ENCODE data around the gene NR3C2. TPM values are rescaled to one million over a fixed set of nuclear protein-coding genes. Genes with fewer than 3 reads are reported as not detected.

Gene NR3C2
- total RNA-seq, 1 experiment from 2014 or later: 1.6 TPM

DNA sequence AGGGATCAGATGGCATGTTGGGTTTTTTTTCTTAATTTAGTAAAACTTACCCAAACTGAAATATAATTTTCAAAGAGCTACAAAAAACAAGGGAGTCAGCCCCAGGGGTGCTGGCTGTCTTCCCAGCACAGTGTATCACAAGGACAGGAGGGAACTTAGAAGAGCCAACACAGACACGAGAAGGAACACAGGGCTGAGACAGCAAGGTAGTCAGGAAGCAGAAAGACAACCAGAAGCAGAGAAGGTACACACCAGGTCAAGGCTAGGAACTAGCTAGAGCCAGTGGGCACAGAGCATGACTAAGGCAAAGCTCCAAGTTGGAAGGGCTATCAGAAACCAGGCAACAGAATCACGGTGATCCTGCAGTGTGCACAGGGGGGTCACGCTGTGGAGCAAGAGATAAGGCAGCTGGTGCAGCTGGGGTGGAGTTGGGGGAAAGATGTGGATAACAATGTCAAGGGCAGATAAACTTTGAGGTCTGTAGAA, 168.7 kb downstream of the NR3C2 start:
- Histone ChIP-seq H3K9me3 (ENCODE audit: low read length) (no peaks in the 10 kb centered on the region), H3K4me1 (ENCODE audit: low read length) (no peaks in the 10 kb centered on the region)

DNA sequence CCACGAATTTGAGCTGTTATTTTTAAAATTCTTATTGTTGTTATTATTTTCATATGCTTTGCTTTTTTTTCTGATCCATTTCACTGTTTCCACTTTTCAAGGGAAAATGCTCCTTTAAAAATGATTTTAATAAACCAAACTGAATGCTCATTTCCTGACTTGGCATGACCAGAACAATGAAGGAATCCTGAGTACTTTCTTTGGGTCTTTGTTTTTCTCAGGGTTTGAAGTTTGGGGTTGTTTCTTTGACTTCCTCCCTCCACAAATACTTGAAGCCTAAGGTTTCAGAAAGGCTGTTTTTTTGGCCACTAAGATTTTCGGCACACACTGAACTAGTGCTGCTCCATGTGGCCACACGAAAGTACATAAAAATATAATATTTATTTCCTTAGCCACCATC, 171.0 kb downstream of the NR3C2 start:
- H3K4me1 ChIP-seq (ENCODE audit: low read length): no peaks in the 10 kb centered on the region
- no peak for DNase-seq
- no peaks in the 10 kb centered on the region for H3K79me2 ChIP-seq (ENCODE audit: low read length)
- H3K9me3 ChIP-seq (ENCODE audit: low read length): no peaks in the 10 kb centered on the region
- H3K36me3 ChIP-seq (ENCODE audit: insufficient read depth, low read length): no peaks in the 10 kb centered on the region
- H4K20me1 ChIP-seq (ENCODE audit: insufficient read depth, low read depth, low read length): no peaks in the 10 kb centered on the region
- no peak overlapping the region for H3K9ac ChIP-seq (ENCODE audit: low read length)
- H3K4me2 ChIP-seq (ENCODE audit: low read depth, low read length, poor library complexity, severe bottlenecking): no peak overlapping the region
- no peaks in the 10 kb centered on the region for H3K27me3 ChIP-seq (ENCODE audit: low read length)
- H2AFZ ChIP-seq (ENCODE audit: low read length): no peak overlapping the region
- H3K4me3 ChIP-seq (ENCODE audit: low read length): no peak overlapping the region
- H3K9me2 ChIP-seq (replicated peaks; ENCODE audit: insufficient read depth, low read length): no peaks in the 10 kb centered on the region
- H3K27ac ChIP-seq (ENCODE audit: low read length): no peak overlapping the region

More for the DNA sequence above, 168.7 kb downstream of the NR3C2 start:
- DNase-seq: no peak
- H4K20me1 ChIP-seq (ENCODE audit: insufficient read depth, low read depth, low read length): no peaks in the 10 kb centered on the region
- no peak overlapping the region for H2AFZ ChIP-seq (ENCODE audit: low read length)
- no peak overlapping the region for H3K4me3 ChIP-seq (ENCODE audit: low read length)
- H3K9me2 ChIP-seq (replicated peaks; ENCODE audit: insufficient read depth, low read length): no peaks in the 10 kb centered on the region
- H3K36me3 ChIP-seq (ENCODE audit: insufficient read depth, low read length): no peaks in the 10 kb centered on the region
- no peak overlapping the region for H3K9ac ChIP-seq (ENCODE audit: low read length)
- no peak overlapping the region for H3K4me2 ChIP-seq (ENCODE audit: low read depth, low read length, poor library complexity, severe bottlenecking)
- no peak overlapping the region for H3K27ac ChIP-seq (ENCODE audit: low read length)
- no peaks in the 10 kb centered on the region for H3K79me2 ChIP-seq (ENCODE audit: low read length)
- no peaks in the 10 kb centered on the region for H3K27me3 ChIP-seq (ENCODE audit: low read length)

DNA sequence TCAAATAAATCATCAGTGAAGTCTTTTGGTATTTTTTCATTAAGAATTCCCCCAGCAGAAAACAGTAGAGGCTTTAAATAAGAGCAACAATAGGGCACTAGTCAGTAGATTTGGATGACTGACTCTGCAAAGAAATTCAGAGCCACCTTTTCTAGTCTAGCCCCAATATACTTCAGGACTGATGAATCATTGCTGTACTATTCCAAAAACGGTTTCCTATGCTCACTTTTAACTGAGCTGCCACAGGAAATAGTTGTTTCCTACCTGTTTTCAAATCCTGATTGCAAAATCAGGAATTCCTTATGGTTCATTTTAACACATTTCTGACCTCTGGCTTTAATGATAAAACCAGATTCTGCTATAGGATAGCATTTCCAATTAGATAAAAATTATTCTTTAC, 171.6 kb downstream of the NR3C2 start:
- H3K9me3 ChIP-seq (ENCODE audit: low read length): no peaks in the 10 kb centered on the region
- no peaks in the 10 kb centered on the region for H3K4me1 ChIP-seq (ENCODE audit: low read length)
- no peaks in the 10 kb centered on the region for H3K9me2 ChIP-seq (replicated peaks; ENCODE audit: insufficient read depth, low read length)
- no peak for DNase-seq
- H3K36me3 ChIP-seq (ENCODE audit: insufficient read depth, low read length): no peaks in the 10 kb centered on the region
- no peak overlapping the region for H2AFZ ChIP-seq (ENCODE audit: low read length)
- H3K27ac ChIP-seq (ENCODE audit: low read length): no peak overlapping the region
- no peaks in the 10 kb centered on the region for H4K20me1 ChIP-seq (ENCODE audit: insufficient read depth, low read depth, low read length)
- no peak overlapping the region for H3K9ac ChIP-seq (ENCODE audit: low read length)
- H3K79me2 ChIP-seq (ENCODE audit: low read length): no peaks in the 10 kb centered on the region
- H3K27me3 ChIP-seq (ENCODE audit: low read length): no peaks in the 10 kb centered on the region
- no peak overlapping the region for H3K4me2 ChIP-seq (ENCODE audit: low read depth, low read length, poor library complexity, severe bottlenecking)
- no peak overlapping the region for H3K4me3 ChIP-seq (ENCODE audit: low read length)

DNA sequence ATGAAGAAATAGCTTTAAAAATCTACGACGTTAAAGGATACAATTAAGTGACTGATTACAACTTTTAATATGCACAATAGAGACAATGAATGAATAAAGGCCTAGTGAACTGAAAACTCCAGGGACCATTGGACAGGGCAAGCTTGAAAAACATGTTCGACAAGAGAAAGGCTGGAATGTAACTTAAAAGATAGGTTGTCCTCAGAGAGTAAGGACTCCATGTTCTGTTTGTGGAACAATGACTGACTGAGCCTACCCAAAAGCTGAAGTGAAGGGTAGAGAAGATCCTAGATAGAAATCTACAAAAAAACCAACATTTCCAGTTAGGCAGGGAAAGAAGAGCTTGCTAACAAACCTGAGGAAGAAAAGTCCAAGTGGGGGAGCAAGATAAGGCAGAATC, 173.4 kb downstream of the NR3C2 start:
- Histone ChIP-seq H3K9me3 (ENCODE audit: low read length) (no peaks in the 10 kb centered on the region), H3K27me3 (ENCODE audit: low read length) (no peaks in the 10 kb centered on the region), H3K27ac (ENCODE audit: low read length) (no peak overlapping the region), H3K4me3 (ENCODE audit: low read length) (no peak overlapping the region), H3K36me3 (ENCODE audit: insufficient read depth, low read length) (no peaks in the 10 kb centered on the region), H4K20me1 (ENCODE audit: insufficient read depth, low read depth, low read length) (no peaks in the 10 kb centered on the region), H3K9ac (ENCODE audit: low read length) (no peak overlapping the region), H2AFZ (ENCODE audit: low read length) (no peak overlapping the region), H3K4me2 (ENCODE audit: low read depth, low read length, poor library complexity, severe bottlenecking) (no peak overlapping the region), H3K9me2 (replicated peaks; ENCODE audit: insufficient read depth, low read length) (no peaks in the 10 kb centered on the region), H3K79me2 (ENCODE audit: low read length) (no peaks in the 10 kb centered on the region), H3K4me1 (ENCODE audit: low read length) (no peaks in the 10 kb centered on the region)
- DNase-seq: no peak

DNA sequence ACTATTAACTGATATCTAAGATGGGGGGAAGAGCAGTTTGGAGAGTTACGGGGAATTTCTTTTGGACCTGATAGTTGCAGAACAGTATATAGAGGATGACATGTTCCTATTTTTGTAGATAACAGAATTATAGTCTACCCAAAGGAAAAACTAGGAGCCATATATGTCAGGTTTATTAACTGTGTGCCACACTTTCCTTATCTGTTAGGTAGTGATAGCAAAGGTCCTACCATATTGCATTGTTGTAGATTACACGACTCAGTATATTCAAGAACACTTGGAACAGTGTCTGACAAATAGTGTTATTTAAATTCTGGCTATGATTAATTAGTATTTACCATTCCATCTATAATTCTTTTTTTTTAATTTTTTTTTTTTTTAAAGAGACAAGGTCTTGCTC, 175.3 kb downstream of the NR3C2 start:
- no peaks in the 10 kb centered on the region for H3K4me1 ChIP-seq (ENCODE audit: low read length)
- H3K9me3 ChIP-seq (ENCODE audit: low read length): no peaks in the 10 kb centered on the region
- H3K79me2 ChIP-seq (ENCODE audit: low read length): no peaks in the 10 kb centered on the region
- no peak overlapping the region for H3K9ac ChIP-seq (ENCODE audit: low read length)
- no peak for DNase-seq
- no peaks in the 10 kb centered on the region for H3K27me3 ChIP-seq (ENCODE audit: low read length)
- no peaks in the 10 kb centered on the region for H4K20me1 ChIP-seq (ENCODE audit: insufficient read depth, low read depth, low read length)
- H3K27ac ChIP-seq (ENCODE audit: low read length): no peak overlapping the region
- H3K9me2 ChIP-seq (replicated peaks; ENCODE audit: insufficient read depth, low read length): no peaks in the 10 kb centered on the region
- no peak overlapping the region for H3K4me2 ChIP-seq (ENCODE audit: low read depth, low read length, poor library complexity, severe bottlenecking)
- H2AFZ ChIP-seq (ENCODE audit: low read length): no peak overlapping the region
- H3K36me3 ChIP-seq (ENCODE audit: insufficient read depth, low read length): no peaks in the 10 kb centered on the region
- H3K4me3 ChIP-seq (ENCODE audit: low read length): no peak overlapping the region

DNA sequence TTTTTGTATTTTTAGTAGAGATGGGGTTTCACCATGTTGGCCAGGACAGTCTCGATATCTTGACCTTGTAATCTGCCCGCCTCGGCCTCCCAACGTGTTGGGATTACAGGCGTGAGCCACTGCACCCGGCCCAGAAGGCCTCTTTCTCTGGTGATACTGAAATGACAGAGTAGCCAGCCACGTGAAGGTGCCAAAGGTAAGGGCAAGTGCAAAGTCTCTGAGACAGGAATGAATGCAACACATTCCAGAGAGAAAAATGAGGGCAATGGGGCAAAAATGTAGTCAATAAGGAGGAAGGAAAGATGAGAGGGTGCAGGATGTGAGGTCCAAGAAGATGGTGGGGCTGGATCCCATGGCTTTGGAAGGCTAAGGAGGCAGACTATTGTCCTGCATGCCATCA, 176.0 kb downstream of the NR3C2 start:
- no peaks in the 10 kb centered on the region for H3K9me2 ChIP-seq (replicated peaks; ENCODE audit: insufficient read depth, low read length)
- no peak for DNase-seq
- no peak overlapping the region for H2AFZ ChIP-seq (ENCODE audit: low read length)
- H3K79me2 ChIP-seq (ENCODE audit: low read length): no peaks in the 10 kb centered on the region
- H3K4me2 ChIP-seq (ENCODE audit: low read depth, low read length, poor library complexity, severe bottlenecking): no peak overlapping the region
- H4K20me1 ChIP-seq (ENCODE audit: insufficient read depth, low read depth, low read length): no peaks in the 10 kb centered on the region
- no peak overlapping the region for H3K4me3 ChIP-seq (ENCODE audit: low read length)
- H3K27ac ChIP-seq (ENCODE audit: low read length): no peak overlapping the region
- H3K4me1 ChIP-seq (ENCODE audit: low read length): no peaks in the 10 kb centered on the region
- H3K9me3 ChIP-seq (ENCODE audit: low read length): no peaks in the 10 kb centered on the region
- no peaks in the 10 kb centered on the region for H3K27me3 ChIP-seq (ENCODE audit: low read length)
- no peaks in the 10 kb centered on the region for H3K36me3 ChIP-seq (ENCODE audit: insufficient read depth, low read length)
- H3K9ac ChIP-seq (ENCODE audit: low read length): no peak overlapping the region

DNA sequence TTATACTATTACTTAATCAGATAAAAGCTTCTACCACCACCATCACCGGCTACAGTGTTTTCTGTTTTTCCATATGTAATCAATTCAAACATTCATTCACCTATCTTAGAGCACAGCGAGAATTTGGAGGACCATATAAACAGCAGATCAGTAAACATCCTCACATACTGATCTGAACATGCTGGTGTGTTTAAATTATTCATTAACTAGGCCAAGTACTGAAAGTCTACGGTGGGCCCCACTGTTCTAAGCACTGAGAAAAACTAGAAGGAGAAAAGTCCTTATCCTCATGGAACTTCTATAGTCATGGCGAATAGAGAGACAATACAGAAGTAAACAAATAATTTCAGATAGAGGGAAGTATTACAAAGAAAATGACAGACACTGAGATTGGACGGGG, 176.6 kb downstream of the NR3C2 start:
- no peak overlapping the region for H2AFZ ChIP-seq (ENCODE audit: low read length)
- no peak overlapping the region for H3K4me3 ChIP-seq (ENCODE audit: low read length)
- H3K4me2 ChIP-seq (ENCODE audit: low read depth, low read length, poor library complexity, severe bottlenecking): no peak overlapping the region
- H4K20me1 ChIP-seq (ENCODE audit: insufficient read depth, low read depth, low read length): no peaks in the 10 kb centered on the region
- DNase-seq: no peak
- H3K4me1 ChIP-seq (ENCODE audit: low read length): no peaks in the 10 kb centered on the region
- no peaks in the 10 kb centered on the region for H3K9me3 ChIP-seq (ENCODE audit: low read length)
- no peaks in the 10 kb centered on the region for H3K9me2 ChIP-seq (replicated peaks; ENCODE audit: insufficient read depth, low read length)
- H3K27ac ChIP-seq (ENCODE audit: low read length): no peak overlapping the region
- H3K9ac ChIP-seq (ENCODE audit: low read length): no peak overlapping the region
- H3K36me3 ChIP-seq (ENCODE audit: insufficient read depth, low read length): no peaks in the 10 kb centered on the region
- no peaks in the 10 kb centered on the region for H3K27me3 ChIP-seq (ENCODE audit: low read length)
- no peaks in the 10 kb centered on the region for H3K79me2 ChIP-seq (ENCODE audit: low read length)

DNA sequence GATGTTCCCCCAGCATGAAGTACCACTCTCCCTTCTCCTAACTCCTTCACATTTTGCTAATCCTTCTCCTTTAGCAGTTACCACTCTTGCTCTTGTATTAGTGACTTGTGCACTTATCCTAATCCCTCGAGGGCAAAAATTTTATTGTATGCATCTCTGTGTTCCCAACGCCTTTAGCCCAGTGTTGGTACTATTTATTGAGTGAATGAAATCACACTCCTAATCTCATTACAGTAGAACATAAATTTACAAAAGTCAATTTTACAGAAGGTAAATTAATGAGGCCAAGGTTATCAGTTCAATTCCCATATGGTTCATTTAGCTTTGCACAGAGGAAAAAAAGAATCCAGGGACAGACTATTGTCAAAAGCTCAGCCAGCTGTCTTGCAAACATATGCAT, 178.4 kb downstream of the NR3C2 start:
- H3K4me1 ChIP-seq (ENCODE audit: low read length): no peaks in the 10 kb centered on the region
- H2AFZ ChIP-seq (ENCODE audit: low read length): no peak overlapping the region
- no peaks in the 10 kb centered on the region for H3K9me3 ChIP-seq (ENCODE audit: low read length)
- no peak overlapping the region for H3K4me3 ChIP-seq (ENCODE audit: low read length)
- H3K27ac ChIP-seq (ENCODE audit: low read length): no peak overlapping the region
- H3K36me3 ChIP-seq (ENCODE audit: insufficient read depth, low read length): no peaks in the 10 kb centered on the region
- H3K9ac ChIP-seq (ENCODE audit: low read length): no peak overlapping the region
- no peaks in the 10 kb centered on the region for H4K20me1 ChIP-seq (ENCODE audit: insufficient read depth, low read depth, low read length)
- DNase-seq: no peak
- H3K27me3 ChIP-seq (ENCODE audit: low read length): no peaks in the 10 kb centered on the region
- no peak overlapping the region for H3K4me2 ChIP-seq (ENCODE audit: low read depth, low read length, poor library complexity, severe bottlenecking)
- no peaks in the 10 kb centered on the region for H3K9me2 ChIP-seq (replicated peaks; ENCODE audit: insufficient read depth, low read length)
- no peaks in the 10 kb centered on the region for H3K79me2 ChIP-seq (ENCODE audit: low read length)

DNA sequence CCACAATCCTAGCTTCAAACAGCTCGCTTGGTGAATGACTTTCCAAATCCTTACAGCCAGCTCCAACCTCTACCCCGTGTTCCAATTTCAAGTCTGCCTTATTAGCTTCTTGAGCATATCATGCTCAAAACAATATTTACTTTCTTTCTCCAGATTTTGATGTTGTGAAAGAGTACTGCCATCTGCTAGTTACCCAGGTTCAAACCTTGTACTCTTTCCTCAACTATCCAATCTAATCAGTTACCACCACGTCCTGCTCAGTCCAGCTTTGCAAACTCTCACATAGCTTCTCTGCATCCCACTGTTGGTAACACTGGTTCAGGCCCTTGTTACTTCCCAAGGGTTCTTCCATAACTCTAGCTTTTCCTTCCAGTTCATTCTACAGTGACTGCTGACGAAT, 179.1 kb downstream of the NR3C2 start:
- H3K4me1 ChIP-seq (ENCODE audit: low read length): no peaks in the 10 kb centered on the region
- H3K36me3 ChIP-seq (ENCODE audit: insufficient read depth, low read length): no peaks in the 10 kb centered on the region
- H3K4me3 ChIP-seq (ENCODE audit: low read length): no peak overlapping the region
- no peak overlapping the region for H3K27ac ChIP-seq (ENCODE audit: low read length)
- no peak overlapping the region for H3K4me2 ChIP-seq (ENCODE audit: low read depth, low read length, poor library complexity, severe bottlenecking)
- H2AFZ ChIP-seq (ENCODE audit: low read length): no peak overlapping the region
- no peaks in the 10 kb centered on the region for H3K27me3 ChIP-seq (ENCODE audit: low read length)
- H4K20me1 ChIP-seq (ENCODE audit: insufficient read depth, low read depth, low read length): no peaks in the 10 kb centered on the region
- no peaks in the 10 kb centered on the region for H3K79me2 ChIP-seq (ENCODE audit: low read length)
- H3K9me2 ChIP-seq (replicated peaks; ENCODE audit: insufficient read depth, low read length): no peaks in the 10 kb centered on the region
- DNase-seq: no peak
- H3K9ac ChIP-seq (ENCODE audit: low read length): no peak overlapping the region
- no peaks in the 10 kb centered on the region for H3K9me3 ChIP-seq (ENCODE audit: low read length)
